Vagina (tissue), 2 donors: ENCODE results near the gene IPO4.

Experiments
- CTCF ChIP-seq, 3 experiments: fragments of 450-650 bp in 2 of 3; fragments of 200-600 bp in 1 of 3; sonication (generic) in 1 of 3; IDR thresholded peaks; one replicate each; pipeline ENCODE4 v1.5.1; 2017 to 2019; ENCODE audit warnings: antibody characterized with exemption in 3 of 3, mild to moderate bottlenecking in 2 of 3, moderate library complexity in 2 of 3
- POLR2A ChIP-seq, 2 donors: fragments of 450-650 bp; IDR thresholded peaks; one replicate each; pipeline ENCODE4 v1.6.1; 2017; ENCODE audit warnings: antibody characterized with exemption in 2 of 2, mild to moderate bottlenecking in 2 of 2, moderate library complexity in 2 of 2
- POLR2AphosphoS5 ChIP-seq, 2 donors: sonication (generic); formaldehyde crosslinking; IDR thresholded peaks; one replicate each; pipeline ENCODE4 v1.9.0; 2017; ENCODE audit warnings: antibody characterized with exemption in 2 of 2, mild to moderate bottlenecking in 2 of 2, low read depth in 1 of 2; ENCODE audit not compliant: insufficient read depth in 1 of 2

GRCh38 chr14:24145219-24145618, 43.4 kb downstream of the IPO4 start:
- no peak for TF ChIP-seq CTCF (IDR thresholded peaks at IDR 0.05)
- TF ChIP-seq POLR2A (IDR thresholded peaks at IDR 0.05) = no peak
- no peak for TF ChIP-seq POLR2AphosphoS5 (IDR thresholded peaks at IDR 0.05; ENCODE audit: insufficient read depth in 1 of 2, low read depth in 1 of 2)
